GM19099 (cell line): Measurements from ENCODE around the gene TBCEL.
A peak's percentile ranks its signal among the peaks of the same experiment; 100 is the strongest.

Experiments used
- POLR2A ChIP-seq: IDR thresholded peaks from 3 replicates; pipeline ENCODE4 v1.6.1; 2011; ENCODE audit warnings: low read depth; ENCODE audit not compliant: insufficient read length; ENCODE audit errors: extremely low read depth

The TBCEL gene, protein sequence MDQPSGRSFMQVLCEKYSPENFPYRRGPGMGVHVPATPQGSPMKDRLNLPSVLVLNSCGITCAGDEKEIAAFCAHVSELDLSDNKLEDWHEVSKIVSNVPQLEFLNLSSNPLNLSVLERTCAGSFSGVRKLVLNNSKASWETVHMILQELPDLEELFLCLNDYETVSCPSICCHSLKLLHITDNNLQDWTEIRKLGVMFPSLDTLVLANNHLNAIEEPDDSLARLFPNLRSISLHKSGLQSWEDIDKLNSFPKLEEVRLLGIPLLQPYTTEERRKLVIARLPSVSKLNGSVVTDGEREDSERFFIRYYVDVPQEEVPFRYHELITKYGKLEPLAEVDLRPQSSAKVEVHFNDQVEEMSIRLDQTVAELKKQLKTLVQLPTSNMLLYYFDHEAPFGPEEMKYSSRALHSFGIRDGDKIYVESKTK

DNA sequence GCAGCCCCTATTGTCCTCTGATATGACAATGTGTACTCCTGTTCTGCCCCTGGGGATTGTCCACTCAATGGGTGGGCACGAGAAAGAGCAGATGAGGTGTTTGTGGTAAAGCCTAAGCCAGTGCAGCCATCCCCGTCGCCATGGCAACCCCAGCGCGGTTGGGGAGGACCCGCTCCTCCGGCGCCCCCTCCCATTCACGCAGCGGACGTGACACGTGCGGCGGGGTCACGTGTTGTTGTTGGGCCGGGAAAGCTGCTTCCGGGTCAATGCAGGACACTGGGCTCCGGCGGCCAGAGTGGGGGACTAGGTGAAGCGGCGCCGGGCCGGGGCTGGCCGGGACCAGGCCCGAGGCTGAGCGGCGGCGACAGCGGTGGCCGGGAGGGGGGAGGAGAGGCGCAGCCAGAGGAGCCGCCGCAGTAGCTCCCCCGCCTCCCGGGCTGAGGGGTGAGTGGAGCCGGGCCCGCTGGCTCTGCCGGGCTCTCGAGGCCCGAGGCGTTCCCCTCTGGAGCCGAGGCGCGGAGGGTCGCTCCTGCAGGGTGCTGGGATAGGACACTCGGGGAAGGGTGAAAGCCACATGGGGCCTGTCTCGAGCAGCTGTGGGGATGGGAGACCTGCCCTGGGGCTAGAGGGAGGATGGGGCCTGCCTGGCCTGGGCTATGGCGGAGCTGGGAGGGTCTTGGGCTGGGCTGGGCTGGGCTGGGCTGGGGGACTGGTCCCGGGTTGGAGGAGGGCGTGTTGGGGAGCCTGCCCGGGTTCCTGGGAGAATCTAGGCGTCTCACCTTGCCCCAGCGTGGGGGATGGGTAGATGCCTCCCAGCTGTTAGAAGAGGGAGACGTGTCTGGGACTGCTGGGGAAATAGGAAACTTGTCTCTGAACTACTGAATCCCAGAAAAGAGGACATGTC lies at the start of gene TBCEL:
TBCEL (plus strand) TSS at position 255 of the 904 bp plus-strand sequence. CDS start 21,589 bp downstream, outside the sequence.
- TF ChIP-seq POLR2A = peak; percentile 73

DNA sequence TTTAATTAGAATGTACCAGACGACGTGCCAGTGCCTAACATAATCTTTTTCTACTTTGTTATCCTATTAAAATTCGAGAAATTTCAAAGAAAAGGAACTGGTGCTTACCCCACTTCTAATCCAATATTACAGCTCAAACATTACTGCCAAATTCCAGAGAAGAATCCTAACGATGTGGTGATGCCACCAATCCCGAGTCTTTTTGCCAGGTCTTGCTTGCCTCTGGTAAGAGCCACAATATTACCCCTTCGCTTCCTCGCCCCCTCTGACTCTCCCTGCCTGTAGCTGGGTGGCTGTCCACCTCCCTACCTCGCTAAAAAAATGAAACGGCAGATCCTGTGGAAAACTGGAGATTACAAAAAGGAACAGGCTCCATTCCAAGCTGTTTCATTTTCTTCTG lies 49.4 kb upstream of the TBCEL start:
- TF ChIP-seq POLR2A = no peak

DNA sequence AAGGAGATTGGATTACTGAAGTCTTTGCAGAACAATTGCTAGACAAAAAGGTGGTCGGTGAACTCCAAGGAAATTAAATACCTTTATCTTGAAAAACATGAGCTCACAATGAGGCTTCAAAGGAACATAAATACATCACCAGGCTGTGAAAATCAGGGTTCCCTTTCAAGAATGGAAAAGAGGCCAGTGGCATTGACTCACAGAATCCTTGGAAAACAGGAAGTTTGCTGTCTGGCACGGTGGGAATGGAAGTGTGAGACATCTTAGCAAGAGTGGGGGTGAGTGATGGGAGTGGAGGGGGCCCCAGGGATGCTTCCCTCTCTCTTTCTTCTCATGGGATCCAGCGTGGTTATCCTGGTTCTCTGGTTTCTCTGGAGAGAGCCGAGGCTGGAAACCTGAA lies 48.9 kb upstream of the TBCEL start:
- no peak for TF ChIP-seq POLR2A

DNA sequence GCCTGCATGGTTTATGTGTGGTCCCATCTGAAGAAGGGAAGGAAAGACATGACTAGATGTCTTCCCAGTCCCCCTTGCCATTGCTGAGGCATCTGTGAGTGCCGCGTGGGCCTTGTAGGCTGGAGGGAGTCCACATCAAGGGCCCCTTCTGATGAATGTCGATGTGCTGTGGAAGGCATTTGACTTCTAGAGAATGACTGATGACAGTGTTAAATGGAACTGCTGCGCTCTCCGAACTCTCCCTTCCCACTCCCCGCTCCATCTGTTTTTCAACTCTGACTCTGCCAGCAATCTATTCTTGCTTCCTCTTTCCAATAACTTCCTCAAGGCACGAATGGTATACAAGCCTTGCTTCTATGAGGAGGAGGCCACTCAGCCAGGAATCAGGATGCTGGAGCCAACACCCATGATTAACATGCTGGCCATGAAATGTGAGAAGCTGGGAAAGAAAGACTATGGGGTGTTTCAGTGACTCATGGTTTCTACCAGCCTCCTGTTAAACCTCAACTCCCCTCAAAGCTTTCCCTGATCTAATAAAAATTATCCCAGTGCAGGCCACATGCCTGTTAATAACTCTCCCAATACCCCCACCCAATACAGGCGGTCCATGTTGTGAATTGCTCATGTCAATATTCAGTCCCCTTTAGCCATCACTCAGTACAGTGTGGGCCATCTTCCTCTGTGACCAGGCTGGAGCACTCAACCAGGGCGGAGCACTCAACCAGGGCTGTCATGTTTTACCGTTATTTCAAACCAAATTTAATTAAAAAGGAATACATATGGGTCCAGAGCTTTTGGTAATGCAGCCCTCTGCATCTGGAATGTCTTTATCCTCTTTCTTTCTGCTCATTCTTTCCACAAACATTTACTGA lies 46.4 kb upstream of the TBCEL start:
- no peak for TF ChIP-seq POLR2A

DNA sequence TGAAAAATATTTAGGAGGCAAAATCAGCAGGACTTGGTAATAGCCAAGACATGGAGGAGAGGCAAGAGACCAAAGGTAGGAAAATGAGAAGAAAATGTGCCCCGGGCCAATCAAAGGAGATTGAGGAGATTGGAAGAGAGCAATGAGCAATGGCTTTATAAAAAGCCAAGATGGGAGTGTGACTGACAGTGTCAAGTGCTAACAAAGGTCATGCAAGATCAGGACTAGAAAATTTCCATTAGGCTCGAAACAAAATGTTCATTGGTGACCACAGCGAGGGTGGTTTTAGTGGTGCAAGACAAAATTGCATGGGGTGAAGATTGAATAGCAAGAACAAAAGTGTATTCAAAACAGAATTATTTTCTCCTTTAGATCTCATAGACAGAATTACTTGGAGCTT lies 45.2 kb upstream of the TBCEL start:
- TF ChIP-seq POLR2A = no peak

DNA sequence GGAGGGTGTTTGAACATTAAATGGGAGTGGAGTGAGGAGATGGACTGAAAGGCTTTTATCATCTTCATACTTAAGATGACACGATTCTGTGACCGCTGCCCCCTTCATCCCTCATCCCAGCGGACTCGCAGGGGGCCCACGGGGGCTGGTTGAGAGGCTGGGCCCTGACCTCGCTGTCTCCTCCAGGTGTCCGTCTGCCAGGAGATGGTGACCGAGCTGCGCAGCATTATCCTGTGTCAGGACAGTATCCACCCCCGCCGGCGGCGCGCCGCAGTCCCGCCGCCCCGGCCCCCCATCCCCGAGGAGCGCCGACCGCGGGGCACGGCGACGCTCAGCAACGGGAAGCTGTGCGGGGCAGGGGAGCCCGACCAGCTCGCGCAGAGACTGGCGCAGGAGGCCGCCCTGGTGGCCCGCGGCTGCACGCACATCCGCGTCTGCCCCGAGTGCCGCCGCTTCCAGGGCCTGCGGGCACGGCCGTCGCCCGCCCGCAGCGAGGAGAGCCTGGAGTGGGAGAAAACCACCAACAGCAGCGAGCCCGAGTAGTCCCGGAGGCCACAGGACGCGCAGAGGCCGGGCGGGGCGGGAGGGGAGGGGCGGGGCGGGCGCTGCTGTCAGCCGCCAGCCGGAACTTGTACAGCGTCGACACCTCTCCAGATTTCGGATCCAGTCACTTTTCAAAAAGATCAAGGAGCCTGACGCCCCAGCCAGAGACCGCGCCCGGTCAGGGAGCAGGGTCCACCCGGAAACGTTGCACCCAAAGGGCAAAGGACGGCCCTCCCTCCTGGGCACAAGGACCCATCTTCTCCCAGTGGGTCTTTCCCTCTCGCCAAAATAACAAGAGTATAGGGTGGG lies 38.0 kb upstream of the TBCEL start:
- no peak for TF ChIP-seq POLR2A

DNA sequence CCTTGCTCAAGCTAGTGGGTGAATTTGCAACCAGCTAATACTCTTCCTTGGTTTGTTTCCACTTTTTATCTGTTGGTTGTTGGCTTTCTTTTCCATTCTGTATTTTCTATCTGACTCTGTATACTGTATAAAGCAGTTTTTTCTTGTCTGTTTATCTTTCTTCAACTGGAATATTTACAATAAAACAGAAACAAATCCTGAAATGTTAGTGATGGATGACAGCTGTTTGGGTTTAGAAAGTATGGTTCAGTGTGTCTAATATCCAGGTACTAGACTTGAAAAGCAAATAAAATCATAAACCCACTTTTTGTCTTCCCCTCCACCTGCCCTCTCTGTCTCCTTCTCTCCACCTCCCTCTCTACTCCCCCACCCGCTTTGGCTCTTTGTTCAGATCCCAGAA lies 35.3 kb upstream of the TBCEL start:
- no peak for TF ChIP-seq POLR2A

DNA sequence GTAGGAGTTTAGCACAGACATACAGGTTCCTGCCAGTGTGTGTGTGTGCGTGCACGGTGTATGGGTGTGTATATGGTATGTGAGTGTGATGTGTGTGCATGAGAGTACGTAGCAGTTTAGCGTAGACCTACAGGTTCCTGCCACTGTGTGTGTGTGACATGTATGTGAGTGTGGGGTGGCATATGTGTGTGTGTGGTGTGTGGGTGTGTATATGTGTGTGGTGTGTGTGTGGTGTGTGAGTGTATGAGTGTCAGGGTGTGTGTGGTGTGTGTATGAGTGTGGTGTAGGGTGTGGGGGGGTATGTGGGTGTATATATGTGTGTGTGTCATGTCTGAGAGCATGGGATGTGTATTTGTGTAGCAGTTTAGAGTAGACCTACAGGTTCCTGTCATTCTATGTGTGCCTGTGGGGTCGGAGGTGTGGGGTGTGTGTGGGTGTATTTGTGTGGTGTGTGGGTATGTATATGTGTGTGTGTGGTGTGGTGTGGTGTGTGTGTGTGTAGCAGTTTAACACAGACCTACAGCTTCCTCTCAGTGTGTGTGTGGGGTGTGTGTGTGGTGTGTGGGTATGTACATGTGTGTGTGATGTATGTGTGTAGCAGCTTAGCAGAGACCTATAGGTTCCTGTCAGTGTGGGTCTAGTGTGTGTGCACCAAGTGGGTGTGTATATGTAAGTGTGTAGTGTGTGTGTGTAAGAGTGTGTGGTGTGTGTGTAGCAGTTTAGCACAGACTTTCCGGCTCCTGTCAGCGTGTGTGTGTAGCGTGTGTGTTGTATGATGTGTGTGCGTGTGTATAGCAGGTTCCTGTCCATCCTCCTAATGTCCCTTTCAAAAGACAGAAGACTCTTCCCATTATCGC lies 31.8 kb upstream of the TBCEL start:
- no peak for TF ChIP-seq POLR2A

DNA sequence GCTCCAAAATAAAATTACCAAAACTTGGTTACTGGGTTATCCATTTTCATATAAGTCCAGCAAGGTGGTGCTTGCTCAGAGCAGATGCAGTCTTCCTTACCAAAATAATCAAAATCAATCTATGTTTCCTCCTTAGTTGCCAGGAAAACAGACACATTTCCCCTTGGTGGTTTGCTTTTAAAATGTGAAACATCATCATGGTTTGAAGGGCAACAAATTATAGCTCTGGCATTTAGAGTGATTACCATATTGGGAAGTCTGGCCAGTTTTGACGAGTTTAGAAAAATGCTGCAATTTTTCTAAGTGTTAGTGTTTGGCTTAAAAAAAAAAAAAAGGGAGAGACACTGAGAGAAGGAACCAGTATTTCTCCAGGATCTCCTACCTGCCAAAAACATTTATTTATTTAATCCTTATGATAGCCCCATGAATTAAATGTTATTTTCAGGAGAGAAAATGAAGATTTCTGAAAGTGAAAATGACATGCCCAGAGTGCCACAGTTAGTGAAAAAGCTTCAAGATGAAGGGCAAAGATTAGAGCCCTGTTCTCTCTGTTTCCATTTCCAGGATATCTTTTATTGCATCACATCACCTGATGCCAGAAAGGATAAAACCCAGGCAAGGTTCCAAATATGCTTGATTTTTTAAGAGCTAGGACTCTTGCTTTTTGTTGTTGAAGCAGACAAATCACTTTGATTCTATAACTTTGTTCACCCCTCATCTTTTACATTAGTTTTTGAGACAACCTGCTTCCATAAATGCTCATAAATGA lies 29.6 kb upstream of the TBCEL start:
- no peak for TF ChIP-seq POLR2A

DNA sequence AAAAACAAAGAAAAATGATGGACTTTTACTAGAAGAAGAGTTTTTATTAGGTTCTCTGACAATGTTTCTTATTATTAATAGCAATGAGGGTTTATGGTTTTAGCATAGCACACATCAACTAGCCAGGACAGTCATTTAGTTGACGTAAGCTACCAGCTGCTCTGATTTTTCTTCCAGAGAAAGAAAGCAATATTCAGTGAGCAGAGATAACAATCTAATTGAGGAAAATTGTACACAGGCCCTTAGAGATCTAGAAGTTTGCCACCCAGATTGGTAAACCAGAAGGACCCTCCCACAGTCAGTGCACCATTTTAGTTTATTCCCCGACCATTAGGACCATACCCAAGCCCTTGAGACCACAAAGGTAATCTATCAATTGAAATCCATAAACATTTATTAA lies 28.7 kb upstream of the TBCEL start:
- no peak for TF ChIP-seq POLR2A

DNA sequence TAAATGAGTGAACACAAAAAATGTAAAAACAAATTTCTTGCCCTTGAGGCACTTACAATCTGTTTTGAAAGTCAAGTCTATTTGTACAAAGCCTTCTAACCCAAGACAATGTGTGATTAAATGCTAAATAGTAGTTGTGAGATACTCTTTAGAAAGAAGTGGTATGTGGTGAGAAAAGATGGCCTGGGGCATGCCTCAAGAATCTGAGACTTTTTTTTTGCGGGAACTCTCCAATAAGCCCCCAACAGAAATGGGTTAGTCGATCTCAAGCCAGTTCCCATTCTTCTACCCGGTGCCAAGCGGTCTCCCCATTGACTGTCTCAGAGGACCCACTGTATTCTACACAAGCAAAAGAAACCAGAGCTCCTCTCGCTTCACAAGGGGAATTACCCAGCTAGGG lies 26.9 kb upstream of the TBCEL start:
- no peak for TF ChIP-seq POLR2A

DNA sequence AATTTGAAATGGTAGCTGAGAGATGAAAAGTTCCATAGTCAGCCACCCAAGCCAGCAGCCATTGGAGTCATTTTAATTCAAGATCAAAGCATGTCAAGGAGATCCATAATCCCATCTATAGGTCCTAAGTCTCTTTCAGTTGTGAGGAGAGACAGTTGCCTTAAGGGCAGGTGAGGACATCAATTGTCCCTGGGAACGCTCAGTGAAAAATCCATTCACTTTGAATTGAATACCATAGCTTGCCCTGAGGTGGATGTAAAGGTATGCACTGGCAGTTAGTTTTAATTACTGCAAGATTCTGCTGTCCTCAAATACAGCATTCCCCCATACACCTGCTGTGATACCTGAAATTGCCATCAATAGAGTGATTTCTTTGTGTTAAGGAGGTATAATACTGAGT lies 25.3 kb upstream of the TBCEL start:
- no peak for TF ChIP-seq POLR2A
